ENCODE results near the gene SERPINB5.

DNA sequence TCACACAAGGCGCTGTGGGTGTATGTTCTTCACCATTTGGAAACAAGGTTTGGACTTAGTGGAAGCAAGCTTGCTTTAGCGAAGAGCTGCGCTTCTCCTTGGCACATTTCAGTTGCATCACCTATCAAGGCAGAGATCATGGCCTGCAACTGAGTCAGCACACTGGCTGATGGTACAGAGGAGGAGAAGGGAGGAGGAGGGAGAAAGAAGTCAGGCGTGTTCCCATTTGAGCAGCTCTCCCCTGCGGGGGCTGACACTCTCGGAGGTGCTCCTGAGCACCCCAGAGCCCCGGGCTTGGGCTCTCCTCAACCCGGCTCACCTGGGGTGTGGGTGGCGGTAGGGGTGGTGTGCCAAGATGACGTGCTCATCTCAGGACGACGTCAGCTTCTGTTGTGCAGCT is 6.0 kb upstream of the SERPINB5 start:
- TF ChIP-seq MAX (IDR thresholded peaks at IDR 0.05; ENCODE audit: low read depth, low read length) (no peak), CTCF (IDR thresholded peaks at IDR 0.05; ENCODE audit: low read depth, low read length) (no peak), POLR2A (IDR thresholded peaks at IDR 0.05; ENCODE audit: extremely low read depth, insufficient read length) (no peak), MYC (IDR thresholded peaks at IDR 0.05; ENCODE audit: low read depth, low read length) (no peak)
